Measurements from ENCODE around the gene CBX2.
A peak's percentile ranks its signal among the peaks of the same experiment; 100 is the strongest.

CBX2 gene

DNA sequence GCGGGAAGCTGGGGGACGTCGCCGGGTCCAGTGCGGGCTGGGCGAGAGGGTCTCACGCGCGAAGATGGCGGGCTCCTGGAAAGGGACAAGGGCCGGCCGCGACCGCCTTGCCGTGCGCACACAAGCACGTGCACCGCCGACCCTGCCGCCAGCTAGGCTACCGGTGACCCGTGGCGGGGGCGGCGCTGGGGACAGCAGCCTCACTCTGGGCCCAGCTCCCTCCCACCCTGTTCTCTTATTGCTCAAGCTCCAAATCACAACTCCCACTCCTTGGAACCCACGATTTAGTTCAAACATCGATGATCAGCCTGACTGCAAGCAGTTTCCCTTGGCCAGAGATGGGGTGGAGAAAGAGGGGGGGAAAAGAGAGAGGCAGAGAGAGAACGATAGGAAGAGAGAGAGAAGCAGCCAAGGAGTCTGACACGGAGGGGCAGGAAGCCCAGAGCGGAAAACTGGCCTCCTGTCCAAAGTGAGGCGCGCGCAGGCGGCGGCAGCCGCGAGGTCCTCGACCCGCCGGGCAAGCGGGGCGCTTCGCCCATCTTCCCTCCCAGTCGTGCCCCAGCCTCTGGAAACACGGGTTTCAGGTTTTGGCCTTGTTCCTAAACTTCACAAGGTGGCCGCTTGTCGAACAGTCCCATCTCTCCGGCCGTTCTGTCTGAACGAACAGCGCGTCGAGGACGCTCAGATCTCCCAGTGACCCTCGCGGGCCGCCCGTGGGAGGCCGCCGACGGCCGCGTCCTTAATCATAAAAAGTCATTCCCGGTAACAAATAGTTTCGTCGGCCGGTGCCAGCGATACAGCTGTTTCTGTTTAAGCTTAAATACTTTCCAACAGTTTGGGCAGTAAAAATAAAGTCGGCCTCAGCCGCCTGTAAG, 20.6 kb downstream of the CBX2 start:
- TF ChIP-seq, protein P1, sequence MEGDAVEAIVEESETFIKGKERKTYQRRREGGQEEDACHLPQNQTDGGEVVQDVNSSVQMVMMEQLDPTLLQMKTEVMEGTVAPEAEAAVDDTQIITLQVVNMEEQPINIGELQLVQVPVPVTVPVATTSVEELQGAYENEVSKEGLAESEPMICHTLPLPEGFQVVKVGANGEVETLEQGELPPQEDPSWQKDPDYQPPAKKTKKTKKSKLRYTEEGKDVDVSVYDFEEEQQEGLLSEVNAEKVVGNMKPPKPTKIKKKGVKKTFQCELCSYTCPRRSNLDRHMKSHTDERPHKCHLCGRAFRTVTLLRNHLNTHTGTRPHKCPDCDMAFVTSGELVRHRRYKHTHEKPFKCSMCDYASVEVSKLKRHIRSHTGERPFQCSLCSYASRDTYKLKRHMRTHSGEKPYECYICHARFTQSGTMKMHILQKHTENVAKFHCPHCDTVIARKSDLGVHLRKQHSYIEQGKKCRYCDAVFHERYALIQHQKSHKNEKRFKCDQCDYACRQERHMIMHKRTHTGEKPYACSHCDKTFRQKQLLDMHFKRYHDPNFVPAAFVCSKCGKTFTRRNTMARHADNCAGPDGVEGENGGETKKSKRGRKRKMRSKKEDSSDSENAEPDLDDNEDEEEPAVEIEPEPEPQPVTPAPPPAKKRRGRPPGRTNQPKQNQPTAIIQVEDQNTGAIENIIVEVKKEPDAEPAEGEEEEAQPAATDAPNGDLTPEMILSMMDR (IDR thresholded peaks at IDR 0.05; ENCODE audit: low read length, missing control alignments): no peak
- H3K4me3 ChIP-seq (replicated peaks; ENCODE audit: low read depth, low read length): no peak overlapping the region
- no peak for DNase-seq (ENCODE audit: low read depth)

DNA sequence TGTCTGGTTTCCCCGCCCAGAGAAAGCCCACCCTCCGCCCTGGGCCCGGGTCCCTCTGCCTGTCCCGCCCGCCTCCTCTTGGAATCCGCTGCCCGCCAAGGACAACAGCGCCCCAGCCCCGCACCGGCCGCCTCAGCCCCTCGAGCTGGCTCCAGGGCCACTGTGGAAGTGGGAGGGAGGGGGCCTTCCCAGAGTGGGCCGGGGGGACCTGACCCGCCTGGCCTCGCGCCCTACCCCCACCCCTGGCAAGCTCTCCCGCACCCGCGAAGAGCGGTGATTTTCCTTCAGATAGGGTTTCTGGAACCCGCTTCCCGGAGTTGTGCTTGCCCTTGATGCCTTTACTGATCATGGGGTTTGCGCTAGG, 21.2 kb downstream of the CBX2 start:
- TF ChIP-seq, protein P1 (IDR thresholded peaks at IDR 0.05; ENCODE audit: low read length, missing control alignments): no peak
- H3K4me3 ChIP-seq (replicated peaks; ENCODE audit: low read depth, low read length): no peak overlapping the region
- DNase-seq (ENCODE audit: low read depth): no peak

DNA sequence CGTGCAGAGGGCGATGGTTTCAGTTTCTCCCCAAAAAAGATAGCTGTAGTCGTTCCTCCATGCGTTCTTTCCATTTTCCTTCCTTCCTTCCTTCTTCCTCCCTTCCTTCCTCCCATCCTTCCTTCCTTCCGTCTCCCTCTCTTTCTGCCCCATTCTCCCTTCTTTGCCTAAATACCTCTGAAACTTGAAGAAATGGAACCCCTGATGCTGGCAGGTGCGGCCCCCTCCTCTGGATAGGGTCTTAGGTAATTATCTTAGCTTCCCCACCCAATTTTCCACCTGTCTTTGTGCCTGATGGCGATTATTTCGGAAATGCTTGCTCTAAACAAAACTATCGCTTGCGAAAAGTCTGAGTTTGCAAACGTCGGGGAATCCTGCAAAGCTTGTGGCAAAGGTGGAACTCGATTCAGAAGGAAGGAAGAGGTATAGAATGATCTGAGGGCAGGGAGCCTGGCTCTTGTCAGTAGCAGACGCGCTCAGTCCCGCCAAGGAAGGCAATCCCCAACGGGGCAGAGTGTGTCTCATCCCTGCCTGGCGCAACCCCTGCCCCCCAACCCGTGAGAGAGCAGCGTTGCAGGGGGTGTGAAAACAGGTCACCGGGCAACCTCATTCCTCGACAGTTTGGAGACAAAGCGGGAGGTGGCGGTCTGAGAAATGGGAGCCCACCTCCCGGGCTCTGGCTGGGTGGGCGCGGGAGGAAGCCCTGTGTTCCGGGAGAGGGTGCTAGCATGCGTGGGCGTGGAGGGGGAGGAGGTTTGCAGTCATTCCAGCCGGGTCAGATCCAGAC, 21.8 kb downstream of the CBX2 start:
- no peak overlapping the region for H3K4me3 ChIP-seq (replicated peaks; ENCODE audit: low read depth, low read length)
- TF ChIP-seq, protein P1 (IDR thresholded peaks at IDR 0.05; ENCODE audit: low read length, missing control alignments): no peak
- no peak for DNase-seq (ENCODE audit: low read depth)

DNA sequence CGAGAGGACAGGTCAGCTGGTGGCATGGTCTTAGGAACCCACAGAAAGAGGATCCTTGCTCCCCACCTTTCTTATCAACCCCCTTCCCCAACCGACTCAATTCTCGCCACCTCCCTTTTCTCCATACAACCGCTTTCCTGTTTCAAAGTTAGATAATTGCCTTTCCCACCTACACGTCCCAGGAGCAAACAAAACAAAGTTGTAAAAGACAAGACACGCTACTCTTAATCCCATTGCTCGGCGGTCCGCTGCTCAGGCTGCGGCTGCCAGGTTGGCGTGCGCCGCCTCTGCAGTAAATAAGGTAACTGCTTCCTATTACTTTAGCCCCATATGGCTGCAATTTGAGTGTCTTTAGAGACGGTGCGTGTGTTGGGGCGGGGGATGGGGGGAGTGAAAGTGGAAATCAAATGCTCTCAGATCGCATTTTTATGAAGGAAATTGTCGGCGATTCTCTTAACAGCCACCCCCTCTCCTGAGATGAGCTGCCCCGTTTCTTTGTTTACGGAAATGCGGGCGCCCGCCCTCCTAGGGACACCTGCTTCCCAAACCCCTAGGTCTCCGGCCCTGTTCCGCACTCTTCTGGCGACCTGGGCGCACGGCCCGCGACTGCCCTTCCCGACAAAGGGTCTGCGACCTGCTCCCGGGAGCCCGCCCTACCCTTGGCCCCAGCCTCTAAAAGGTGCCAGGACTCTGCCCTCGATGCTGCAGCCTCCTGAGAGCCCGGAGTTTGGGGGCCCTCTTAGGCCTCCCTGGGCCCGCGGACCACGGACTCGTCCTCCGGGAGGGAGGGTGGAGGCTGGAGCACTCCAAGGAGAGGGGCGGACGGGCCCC, 22.6 kb downstream of the CBX2 start:
- no peak overlapping the region for H3K4me3 ChIP-seq (replicated peaks; ENCODE audit: low read depth, low read length)
- peak; percentile 54 for DNase-seq (ENCODE audit: low read depth)
- TF ChIP-seq, protein P1 (IDR thresholded peaks at IDR 0.05; ENCODE audit: low read length, missing control alignments): no peak

DNA sequence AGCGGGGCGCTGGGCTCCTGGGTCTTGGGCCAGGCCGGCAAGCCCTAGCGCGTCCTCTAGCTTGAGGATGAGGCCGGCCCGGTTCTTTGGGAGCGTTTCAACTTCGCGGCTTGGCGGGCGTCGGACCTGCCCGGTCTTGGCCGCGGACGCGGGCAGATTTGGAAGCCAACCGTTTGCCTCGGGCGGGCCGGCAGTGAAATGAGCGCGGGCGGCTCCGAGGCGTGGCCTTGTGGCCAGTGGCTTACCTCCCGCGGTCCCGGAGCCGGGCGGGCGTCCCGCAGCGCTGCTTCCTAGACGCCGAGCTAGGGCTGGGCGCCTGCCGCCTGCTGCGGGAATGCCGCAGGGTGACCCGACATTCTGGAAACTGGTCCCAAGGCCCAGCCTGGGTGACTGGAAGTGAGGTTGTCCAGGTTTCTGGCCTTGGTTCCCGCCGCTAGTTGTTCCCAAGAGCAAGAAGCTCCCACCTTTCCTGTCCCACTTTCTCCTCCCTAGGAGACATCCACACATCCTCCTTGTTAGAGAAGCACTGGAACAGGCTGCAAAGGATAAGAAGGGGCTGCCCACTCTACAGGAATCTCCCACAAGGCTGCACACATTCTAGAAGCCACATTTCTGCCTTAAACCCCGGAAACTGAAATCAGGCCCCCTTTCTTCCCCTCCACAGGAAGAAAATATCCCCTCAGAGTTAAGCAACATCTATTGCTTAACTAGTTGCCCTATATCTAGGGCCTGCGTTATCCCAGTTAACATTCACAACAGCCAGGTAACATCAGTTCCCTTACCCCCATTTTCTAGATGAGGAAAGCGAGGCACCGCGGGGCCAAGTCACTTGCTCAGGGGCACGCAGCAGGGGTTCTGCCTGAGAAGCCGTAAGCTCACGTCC, 23.4 kb downstream of the CBX2 start:
- no peak overlapping the region for H3K4me3 ChIP-seq (replicated peaks; ENCODE audit: low read depth, low read length)
- no peak for DNase-seq (ENCODE audit: low read depth)
- TF ChIP-seq, protein P1 (IDR thresholded peaks at IDR 0.05; ENCODE audit: low read length, missing control alignments): no peak

All from fibroblast of pulmonary artery (primary cell).